HL-60/S4 treated with phorbol 12-myristate 13-acetate at 8.2 ng/mL for 4 days and 3 days (cell line): ENCODE measurements around the gene PRIM2.
"Not testable (repeated sequence)": the region's sequence is repeated elsewhere in the genome, so short reads cannot be mapped to it uniquely, and the experiment has no call there.

Experiments
- in situ Hi-C: fragments of 300-500 bp; cut with MboI; formaldehyde crosslinking; loops from 2 replicates; pipeline ENCODE4 v1.15.0; 2022; ENCODE audit warnings: low sequenced_read_pairs

Gene PRIM2

DNA sequence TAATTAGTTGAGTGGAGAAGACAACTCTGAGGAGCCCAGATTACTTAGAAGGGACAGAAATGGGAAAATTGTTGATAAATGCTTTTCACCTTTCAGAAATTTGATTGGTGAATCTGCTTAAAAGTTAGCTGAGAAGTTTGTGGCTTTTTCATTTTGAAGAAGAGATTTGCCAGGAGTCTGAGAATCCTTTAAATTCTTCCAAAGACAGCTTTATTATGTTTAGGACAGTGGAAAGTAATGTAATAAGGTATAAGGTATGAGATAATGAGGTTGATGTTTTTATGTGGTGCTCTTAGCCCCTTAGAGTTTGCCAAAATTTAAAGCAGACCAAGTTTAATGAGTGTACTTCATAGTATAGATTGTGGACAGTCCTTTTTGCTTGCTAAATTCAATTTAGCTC lies 42.3 kb downstream of the PRIM2 start:
- in situ Hi-C loops = not testable (repeated sequence)

DNA sequence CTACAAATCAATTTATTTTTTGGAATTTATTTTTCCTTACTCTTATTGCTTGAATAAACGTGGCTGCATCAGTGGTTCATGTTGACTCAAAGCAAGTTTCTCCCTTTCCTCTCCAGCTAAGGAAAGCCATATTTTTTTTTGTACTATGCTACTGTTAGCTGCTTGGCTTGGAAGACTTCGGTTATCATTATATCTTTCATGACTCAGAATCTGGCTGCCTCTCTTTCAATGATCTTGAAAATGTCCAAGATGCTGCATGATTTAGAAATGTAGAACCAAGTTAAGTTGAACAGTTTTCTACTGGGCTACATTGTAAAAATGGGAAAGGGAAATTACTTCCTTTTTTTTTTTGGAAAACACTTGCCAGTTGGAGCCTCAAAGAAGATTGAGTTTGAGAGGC lies 44.9 kb downstream of the PRIM2 start:
- in situ Hi-C loops = not testable (repeated sequence)

DNA sequence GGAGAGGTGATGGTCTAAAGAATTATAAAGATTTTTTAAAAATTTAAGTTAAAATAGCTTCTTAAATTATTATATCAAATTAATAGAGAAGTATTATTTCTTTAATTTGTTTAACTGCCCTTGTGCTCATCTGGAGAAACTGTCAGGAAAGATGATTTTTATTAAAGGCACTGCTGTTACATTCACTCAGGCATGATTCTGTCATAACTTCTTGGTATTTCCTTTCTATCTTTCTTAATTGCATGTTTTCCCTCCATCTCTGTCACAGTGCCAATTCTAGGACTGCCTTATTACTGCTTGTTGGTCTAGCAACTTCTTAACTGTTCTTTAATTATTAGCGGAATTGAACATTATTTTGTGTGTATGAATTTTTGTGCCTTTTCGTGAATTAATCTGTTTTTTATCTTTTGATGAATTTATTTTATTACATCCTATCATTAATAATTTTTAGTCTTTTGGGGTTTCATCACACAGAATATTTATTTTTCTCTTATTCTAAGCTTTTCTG lies 47.7 kb downstream of the PRIM2 start:
- in situ Hi-C loops = not testable (repeated sequence)

DNA sequence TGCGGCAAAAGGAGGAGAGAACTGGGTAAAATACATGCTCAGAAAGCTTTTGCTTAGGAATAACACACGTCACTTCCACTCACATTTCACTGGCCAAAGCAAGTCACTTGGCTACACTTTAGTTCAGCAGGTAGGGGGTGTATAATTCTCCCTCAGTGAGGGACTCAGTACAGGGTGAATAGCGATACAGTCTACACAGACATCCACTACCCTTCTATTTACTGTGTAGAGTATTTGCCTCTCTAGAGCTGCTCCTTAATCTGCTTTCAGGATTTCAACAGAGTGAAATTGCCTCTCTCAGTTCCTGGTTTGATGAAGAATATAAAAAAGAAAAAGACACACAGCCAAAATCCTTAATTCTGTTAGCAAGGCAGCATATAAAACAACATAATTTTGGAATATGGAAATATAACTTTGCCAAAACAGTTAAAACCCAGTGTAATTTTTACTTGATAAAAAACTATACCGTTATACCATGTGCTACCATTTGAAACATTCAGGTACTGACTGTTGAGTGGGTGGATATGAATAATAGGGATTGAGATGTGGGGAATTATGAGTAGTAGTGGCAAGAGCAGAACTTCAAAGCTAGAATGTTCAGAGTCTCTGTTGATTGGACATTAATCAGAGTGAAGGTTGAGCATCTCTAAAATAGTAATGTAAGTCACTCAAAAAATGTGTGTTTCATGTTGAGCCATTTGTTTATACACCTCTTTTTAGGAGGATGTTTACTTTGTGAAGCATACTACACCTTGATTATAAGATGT lies 51.7 kb downstream of the PRIM2 start:
- in situ Hi-C loops = not testable (repeated sequence)

DNA sequence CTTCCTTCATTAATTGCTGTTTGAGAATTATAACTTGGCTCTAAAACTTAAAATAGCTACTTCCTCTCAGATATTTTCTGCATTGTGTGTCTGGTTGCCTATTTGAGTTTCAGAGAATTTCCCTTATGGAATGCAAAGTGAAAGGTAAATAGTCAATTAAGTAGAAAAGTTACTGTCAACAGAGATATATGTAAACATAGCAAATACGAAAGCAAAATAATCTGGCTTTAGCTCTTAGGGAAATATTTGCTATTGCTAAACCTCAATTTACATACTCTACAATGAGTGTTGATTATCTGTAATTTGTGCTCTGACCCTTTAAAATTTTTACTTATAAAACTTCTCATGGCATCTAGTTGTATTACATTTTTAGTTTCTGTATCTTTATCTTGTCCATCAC lies 54.3 kb downstream of the PRIM2 start:
- in situ Hi-C loops = not testable (repeated sequence)

DNA sequence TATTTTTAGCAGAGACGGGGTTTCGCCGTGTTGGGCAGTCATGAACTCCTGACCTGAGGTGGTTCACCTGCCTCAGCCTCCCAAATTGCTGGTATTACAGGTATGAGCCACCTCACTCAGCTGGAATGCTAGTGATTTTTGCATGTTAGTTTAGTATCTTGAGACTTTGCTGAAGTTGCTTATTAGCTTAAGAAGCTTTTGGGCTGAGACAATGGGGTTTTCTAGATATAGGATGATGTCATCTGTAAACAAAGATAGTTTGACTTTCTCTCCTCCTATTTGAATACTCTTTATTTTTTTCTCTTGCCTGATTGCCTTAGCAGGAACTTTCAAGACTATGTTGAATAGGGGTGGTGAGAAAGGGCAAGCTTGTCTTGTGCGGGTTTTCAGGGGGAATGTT lies 57.3 kb downstream of the PRIM2 start:
- in situ Hi-C loops = not testable (repeated sequence)

DNA sequence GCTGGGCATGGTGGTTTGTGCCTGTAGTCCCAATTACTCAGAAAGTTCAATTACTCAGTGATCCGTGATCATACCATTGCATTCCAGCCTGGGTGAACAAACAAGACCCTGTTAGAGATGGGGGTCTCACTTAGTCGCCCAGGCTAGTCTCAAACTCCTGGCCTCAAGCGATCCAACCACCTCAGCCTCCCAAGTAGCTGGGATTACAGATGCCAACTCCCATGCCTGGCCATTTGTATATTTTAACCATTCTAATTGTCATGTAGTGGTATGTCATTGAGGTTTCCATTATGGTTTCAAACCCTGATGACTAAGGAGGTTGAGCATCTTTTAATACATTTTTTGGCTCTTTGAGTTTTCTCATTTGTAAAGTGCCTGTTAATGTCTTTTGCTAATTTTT lies 58.7 kb downstream of the PRIM2 start:
- in situ Hi-C loops = not testable (repeated sequence)

DNA sequence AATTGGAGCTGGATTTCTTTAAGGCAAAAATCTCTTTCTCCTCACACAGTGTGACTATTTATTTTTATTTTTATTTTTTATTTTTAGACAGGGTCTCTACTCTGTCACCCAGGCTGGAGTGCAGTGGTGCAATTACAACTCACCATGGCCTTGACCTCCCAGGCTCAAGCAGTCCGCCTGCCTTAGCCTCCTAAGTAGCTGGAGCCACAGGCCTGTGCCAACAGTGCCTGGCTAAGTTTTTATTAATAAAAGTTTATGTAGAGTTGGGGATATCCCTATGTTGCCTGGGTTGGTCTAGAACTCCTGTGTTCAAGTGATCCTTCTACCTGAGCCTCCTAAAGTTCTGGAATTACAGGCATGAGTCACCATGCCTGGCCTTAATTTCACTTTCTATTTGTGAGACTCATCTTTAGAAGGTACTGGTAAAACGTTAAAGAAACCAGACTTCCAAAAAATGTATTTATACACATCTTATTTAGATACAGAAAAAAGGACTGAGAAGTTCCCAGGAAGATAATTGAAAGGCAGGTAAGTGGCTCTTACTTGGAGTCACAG lies 71.7 kb downstream of the PRIM2 start:
- in situ Hi-C loops = not testable (repeated sequence)

DNA sequence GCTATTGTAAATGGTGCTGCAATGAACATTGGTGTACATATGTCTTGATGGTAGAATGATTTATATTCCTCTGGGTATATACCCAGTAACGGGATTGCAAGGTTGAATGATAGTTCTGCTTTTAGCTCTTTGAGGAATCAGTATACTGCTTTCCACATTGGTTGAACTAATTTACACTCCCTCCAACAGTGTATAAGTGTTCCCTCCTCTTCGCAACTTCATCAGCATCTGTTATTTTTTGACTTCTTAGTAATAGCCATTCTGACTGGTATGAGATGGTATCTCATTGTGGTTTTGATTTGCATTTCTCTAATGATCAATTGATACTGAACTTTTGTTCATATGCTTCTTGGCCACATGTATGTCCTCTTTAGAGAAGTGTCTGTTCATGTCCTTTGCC lies 73.4 kb downstream of the PRIM2 start:
- in situ Hi-C loops = not testable (repeated sequence)

DNA sequence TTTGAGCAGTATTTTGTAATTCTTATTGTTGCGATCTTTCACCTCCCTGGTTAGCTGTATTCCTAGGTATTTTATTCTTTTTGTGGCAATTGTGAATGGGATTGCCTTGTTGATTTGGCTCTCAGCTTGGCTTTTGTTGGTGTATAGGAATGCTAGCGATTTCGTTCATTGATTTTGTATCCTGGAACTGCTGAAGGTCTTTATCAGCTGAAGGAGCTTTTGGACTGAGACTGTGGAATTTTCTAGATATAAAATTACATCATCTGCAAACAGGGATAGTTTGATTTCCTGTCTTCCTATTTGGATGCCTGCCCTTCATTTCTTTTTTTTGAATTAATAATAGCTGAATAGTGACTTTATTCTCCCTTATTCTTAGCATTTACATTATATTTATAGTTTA lies 74.6 kb downstream of the PRIM2 start:
- in situ Hi-C loops = not testable (repeated sequence)

DNA sequence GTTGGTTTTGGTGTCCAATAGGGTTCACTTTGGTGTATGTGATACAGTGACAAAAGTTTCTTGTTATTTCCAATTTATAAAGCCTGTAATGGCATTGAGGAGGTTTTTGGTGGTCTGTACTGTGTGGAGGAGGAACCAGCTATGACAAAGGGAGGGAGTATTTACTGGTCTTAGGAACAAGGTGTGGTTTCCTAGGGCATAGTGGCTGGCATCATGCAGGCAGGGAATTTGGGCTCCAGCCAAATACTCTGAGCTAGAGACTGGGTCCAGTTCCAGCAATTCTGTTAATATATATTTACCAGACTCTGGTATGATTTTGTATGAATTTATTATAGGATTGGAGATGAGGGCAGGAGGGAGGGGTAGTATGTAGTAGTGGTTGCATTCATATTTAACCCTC lies 101.9 kb downstream of the PRIM2 start:
- in situ Hi-C loops = not testable (repeated sequence)

DNA sequence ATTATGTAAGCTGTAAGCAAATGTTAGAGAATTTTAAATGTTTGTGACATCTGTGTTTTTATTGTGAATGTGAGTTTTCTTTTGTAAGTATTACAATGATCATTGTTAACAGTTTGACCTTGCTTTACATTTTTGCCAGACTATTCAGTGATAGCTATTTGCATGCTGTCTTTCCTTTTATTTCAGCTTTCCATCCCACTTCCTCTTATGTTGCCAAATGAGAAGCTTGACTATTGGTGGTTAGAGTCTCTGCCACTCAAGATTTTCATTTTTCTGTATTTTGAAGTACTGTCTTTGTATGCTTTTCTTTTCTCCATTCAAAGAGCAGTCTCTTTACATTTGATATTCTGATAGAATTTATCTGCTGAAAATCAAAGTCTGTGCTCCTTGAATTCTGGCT lies 104.1 kb downstream of the PRIM2 start:
- in situ Hi-C loops = no loop called here

DNA sequence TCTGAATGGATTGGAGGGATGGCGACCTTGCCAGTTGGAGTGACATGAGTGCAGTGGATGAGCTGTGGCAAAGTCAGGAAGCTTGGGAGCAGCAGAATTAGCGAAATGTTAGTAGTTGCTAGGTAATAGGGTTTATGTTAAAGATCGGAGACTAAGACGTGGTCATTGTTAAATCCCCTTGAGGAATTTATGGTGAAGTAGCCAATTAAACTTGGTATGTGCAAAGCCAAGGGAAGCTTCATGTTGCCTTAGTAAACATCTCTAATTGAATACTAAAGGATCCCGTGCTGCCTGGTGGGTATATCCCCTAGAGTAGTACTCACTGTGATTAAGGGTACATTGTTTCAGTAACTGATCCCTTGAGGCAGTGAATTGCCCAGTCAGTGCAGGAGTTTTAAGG lies 106.0 kb downstream of the PRIM2 start:
- in situ Hi-C loops = no loop called here

DNA sequence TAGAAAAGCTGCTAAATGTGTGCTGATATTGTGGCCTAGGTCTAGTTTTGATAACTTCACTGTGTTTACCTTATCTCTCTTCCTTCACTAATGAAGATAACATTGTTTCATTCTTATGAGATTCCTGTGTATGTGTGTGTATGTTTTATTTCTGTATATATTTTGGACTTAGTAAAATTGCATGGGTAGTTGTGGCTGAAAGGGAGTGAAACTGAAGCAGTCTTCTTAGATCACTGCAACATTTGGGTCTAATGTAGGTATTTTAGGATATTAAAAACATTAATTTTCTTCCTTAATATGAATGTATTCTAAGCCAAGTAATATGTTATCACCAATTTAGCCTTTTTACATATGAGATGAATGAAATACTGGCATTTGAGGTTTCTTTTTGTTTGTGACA lies 114.3 kb downstream of the PRIM2 start:
- in situ Hi-C loops = not testable (repeated sequence)

DNA sequence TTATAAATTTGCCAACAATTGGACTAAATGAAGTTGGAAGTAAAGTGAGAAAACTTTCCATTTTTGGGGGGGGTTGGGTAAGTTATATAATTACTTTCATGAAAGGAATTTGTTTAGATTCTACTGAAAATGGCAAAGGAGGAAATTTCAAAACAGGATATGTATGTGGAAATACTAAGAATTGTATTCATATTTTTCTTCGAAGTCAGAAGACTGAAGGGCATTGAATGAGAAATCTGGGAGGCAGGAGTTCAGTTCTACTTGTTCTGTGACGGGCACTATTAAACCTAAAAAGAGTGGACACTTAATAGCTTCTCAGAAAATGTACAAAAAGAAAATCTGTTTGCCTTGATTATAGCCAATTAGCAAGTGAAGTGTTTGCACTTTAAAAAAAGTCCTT lies 114.7 kb downstream of the PRIM2 start:
- in situ Hi-C loops = no loop called here

DNA sequence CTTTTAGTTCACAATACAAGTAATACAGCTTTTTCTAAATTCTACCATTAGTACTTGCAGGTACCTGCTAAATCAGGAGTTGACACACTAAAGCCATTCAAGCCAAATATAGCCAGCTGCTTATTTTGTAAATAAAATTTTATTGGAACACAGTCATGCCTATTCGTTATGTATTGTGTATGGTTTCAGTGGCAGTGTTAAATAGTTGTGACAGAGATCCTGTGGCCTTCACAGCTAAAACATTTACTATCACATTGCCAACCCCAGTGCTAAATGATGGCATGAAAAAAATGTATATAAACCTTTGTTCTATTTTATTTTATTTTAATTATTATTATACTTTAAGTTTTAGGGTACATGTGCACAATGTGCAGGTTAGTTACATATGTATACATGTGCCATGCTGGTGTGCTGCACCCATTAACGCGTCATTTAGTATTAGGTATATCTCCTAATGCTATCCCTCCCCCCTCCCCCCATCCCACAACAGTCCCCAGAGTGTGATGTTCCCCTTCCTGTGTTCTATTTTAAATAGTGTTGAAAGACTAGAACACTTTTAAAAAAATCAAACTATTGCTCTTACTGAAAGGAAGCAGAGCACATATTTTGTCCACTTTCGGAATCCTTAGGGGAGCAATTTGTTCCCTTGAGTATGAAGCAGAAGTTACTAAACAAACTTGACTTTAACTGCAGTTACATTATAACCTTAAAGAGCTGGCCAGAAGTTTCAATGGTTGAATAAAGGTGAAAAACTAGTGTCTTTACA lies 115.7 kb downstream of the PRIM2 start:
- in situ Hi-C loops = no loop called here

DNA sequence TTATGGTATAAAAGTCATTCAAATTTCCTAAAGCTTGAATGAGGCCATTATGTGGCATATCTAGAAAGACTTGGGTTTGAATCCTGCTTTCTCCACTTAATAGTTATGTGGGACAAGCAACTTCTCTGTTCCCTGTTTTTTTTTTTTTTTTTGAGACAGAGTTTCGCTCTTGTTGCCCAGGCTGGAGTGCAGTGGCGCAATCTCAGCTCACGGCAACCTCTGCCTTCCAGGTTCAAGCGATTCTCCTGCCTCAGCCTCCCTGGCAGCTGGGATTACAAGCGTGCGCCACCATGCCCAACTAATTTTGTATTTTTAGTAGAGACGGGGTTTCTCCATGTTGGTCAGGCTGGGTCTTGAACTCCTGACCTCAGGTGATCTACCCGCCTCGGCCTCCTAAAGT lies 116.4 kb downstream of the PRIM2 start:
- in situ Hi-C loops = not testable (repeated sequence)

DNA sequence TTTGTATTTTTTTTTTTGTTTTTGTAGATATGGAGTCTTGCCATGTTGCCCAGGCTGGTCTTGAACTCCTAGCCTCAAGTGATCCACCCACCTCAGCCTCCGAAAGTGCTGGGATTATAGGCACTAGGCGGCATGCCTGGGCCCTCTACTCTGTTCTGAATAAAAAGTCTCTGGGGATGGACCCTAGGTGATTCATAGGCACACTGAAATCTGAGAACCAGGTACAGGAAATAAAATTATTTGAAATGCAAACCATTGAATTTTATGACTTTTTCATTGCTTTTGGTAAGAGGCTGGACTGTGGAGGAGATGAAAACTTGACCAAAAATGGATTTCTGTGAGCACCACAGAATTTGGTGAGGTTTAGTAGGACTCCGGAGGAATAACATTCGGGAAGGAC lies 117.5 kb downstream of the PRIM2 start:
- in situ Hi-C loops = no loop called here

DNA sequence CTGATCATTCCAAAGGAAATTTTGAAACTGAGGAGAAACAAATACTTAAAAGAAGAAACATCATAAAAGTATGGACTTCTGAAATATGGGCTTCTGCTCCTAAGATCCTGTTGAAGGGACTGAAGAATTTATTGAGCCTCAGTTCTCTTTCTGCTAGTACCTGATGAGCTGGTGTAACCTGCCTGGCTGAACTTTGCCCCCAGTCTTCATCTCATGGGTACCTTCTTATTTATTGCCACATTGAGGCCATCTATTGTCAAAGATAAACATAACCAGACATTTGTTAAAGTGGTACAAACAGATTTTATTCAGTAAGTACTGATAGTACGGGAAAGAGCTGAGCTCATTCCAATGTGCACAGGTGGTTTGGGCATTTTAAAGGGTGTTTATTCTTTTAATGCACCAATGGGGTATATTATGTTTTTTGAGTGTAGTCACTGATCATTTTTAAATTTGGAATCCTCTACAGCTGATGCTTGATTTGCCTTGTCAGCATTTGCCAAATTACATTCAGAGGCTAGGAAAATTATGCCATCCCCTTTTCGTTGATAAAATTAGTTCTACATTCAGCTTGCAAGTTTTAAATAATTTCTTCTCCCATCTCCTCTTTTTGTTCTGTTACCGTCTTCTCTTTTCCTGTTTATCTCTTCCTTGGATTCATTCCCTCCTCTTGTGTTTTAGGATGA lies 118.2 kb downstream of the PRIM2 start:
- in situ Hi-C loops = no loop called here

DNA sequence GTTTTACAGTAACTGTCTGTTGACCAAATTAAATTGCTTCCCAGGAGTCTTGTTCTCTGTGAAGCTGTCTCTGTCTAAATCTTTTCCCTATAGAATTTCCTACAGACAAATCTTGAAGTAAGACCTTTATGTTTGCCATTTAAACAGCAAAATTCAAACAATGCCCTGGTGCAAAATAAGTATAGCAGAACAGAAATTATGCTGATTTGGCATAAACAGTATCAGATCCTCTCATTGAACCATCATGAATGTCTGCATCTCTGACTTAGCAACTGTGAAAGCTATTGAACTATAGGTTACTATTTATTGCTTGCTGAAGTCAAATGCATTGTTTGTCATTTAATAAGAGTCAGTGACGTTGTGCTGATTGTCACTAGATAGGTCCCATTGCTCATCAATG lies 123.3 kb downstream of the PRIM2 start:
- in situ Hi-C loops = not testable (repeated sequence)

DNA sequence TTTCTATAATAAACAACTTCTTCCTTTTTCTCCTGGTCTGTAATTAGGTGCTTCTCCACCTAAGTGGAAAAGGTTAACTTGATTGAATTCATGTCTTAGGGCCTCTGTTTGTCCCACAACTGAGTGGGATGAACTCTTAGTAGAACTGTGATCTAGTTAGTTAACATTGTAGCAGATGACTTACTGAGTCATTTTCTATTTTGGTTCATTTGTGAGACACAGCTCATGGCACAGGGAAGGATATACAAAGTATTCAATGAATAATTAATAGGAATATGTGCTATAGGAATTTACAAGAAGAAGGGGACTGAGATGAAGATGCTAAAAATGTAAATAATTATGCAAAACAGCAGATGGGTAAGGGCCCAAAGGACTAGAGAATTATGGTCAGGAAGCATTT lies 124.7 kb downstream of the PRIM2 start:
- in situ Hi-C loops = not testable (repeated sequence)
